ENCODE results near the gene ACADS. TPM values are rescaled to one million over a fixed set of nuclear protein-coding genes. Genes with fewer than 3 reads are reported as not detected.

The ACADS gene
- total RNA-seq, 1 experiment from 2014 or later = 15.9 TPM

DNA sequence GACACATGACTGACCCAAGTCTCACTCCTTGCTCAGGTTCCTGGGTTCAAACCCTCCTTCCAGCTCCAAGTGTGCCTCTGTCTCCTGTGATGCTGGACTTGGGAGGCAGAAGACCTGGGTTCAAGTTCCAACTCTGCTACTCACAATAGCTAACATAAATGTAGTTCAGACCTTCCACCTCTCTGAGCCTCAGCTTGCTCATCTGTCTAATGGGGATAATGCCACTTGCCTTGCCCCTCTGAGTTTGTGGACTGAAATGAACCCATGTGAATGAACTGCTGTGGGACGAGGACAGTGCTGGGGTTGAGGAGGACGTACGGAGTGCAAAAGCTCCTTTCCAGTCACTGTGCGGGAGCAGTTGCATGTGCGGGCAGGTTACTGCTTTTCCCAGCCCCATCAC, 40.9 kb downstream of the ACADS start:
- H3K27me3 ChIP-seq (ENCODE audit: control insufficient read depth, insufficient read depth, low read length) = no peaks in the 10 kb centered on the region
- intact Hi-C loops (cut with micrococcal nuclease; ENCODE audit: unreplicated experiment) = no loop called here
- BruUV-seq (replicated peaks) = no TSS peak
- no peak for ATAC-seq
- H3K4me3 ChIP-seq (ENCODE audit: low read depth in 2 of 2, low read length in 2 of 2) = no peak overlapping the region
- H3K4me1 ChIP-seq (ENCODE audit: control insufficient read depth, insufficient read depth, low read length) = no peaks in the 10 kb centered on the region
- CTCF ChIA-PET = no interaction called here
- H3K9me3 ChIP-seq (ENCODE audit: control insufficient read depth, insufficient read depth, low read depth, low read length) = no peaks in the 10 kb centered on the region
- DNase-seq (ENCODE audit: low read depth, low spot score) = no peak
- H3K27ac ChIP-seq (ENCODE audit: low read length) = no peak overlapping the region
- TF ChIP-seq REST (IDR thresholded peaks at IDR 0.05; ENCODE audit: insufficient read depth in 1 of 2, low read depth in 2 of 2, low read length in 1 of 2) = no peak
- TF ChIP-seq SIN3A (IDR thresholded peaks at IDR 0.05; ENCODE audit: borderline replicate concordance, insufficient read depth, low read depth, low read length) = no peak
- TF ChIP-seq CTCF (IDR thresholded peaks at IDR 0.05) = no peak
- TF ChIP-seq TCF7L2 (IDR thresholded peaks at IDR 0.05; ENCODE audit: low read depth, low read length) = no peak
- TF ChIP-seq POLR2AphosphoS5 (IDR thresholded peaks at IDR 0.05; ENCODE audit: low read depth, low read length) = no peak
- peaks cover 3% of the 10 kb centered on the region; the same call in 1 of the 2 replicates for H3K36me3 ChIP-seq (ENCODE audit: control insufficient read depth, insufficient read depth, low read length)
- POLR2A ChIA-PET = no interaction called here
- in situ Hi-C loops (cut with HindIII; ENCODE audit: low pct_unique_long_range_greater_than_20kb, low sequenced_read_pairs) = no loop called here

DNA sequence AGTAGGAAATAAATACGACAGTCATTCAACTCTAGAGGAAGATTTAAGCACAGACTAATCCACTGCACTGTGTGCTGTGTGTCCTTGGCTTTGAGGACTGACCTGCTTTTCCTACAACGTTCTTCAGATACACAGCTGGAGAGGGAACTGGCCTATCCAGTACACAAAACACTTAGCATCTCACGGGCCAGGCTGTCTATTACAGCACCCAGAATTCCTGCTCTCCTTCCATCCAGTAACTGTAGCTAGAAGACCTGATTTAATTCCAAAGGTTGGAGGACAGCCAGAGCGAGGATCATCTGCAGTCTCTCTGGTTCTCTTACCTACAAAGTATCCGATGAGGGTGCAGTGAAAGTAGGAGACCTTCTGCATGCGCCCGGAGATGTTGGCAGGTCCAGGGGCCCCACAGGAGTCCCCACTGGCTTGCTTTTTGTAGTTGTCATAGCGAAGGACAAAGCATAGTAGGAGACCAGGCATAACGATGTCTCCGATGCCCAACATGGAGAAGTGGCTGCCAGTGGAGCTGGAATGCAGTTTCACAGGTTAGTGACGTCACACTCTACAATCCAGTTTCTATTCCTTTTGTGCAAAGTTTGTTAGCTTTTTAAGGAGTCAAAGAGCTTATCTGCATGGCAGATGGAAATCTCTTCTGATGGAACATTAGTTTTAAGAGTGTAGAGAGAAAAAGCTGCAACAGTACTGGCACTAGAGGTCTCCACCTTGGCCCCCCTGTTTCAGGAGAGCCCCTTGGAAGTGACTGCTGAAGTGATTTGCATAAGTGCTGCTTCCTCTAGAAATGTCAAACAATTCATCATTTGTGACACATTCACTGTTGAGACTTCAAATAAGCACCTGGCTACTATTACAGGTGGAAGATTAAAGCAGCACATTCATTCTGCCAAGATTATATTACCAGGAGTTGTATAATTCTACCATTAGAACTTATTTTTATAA, 41.7 kb downstream of the ACADS start:
- no peaks in the 10 kb centered on the region for H3K9me3 ChIP-seq (ENCODE audit: control insufficient read depth, insufficient read depth, low read depth, low read length)
- no peak overlapping the region for H3K4me3 ChIP-seq (ENCODE audit: low read depth in 2 of 2, low read length in 2 of 2)
- H3K27ac ChIP-seq (ENCODE audit: low read length) = no peak overlapping the region
- in situ Hi-C loops (cut with HindIII; ENCODE audit: low pct_unique_long_range_greater_than_20kb, low sequenced_read_pairs) = no loop called here
- no peak for DNase-seq (ENCODE audit: low read depth, low spot score)
- no TSS peak for BruUV-seq (replicated peaks)
- TF ChIP-seq REST (IDR thresholded peaks at IDR 0.05; ENCODE audit: insufficient read depth in 1 of 2, low read depth in 2 of 2, low read length in 1 of 2) (no peak), CTCF (IDR thresholded peaks at IDR 0.05) (no peak), POLR2AphosphoS5 (IDR thresholded peaks at IDR 0.05; ENCODE audit: low read depth, low read length) (no peak), SIN3A (IDR thresholded peaks at IDR 0.05; ENCODE audit: borderline replicate concordance, insufficient read depth, low read depth, low read length) (no peak), TCF7L2 (IDR thresholded peaks at IDR 0.05; ENCODE audit: low read depth, low read length) (no peak)
- ATAC-seq = no peak
- no peaks in the 10 kb centered on the region for H3K4me1 ChIP-seq (ENCODE audit: control insufficient read depth, insufficient read depth, low read length)
- peaks cover 3% of the 10 kb centered on the region; the same call in 1 of the 2 replicates for H3K36me3 ChIP-seq (ENCODE audit: control insufficient read depth, insufficient read depth, low read length)
- H3K27me3 ChIP-seq (ENCODE audit: control insufficient read depth, insufficient read depth, low read length) = no peaks in the 10 kb centered on the region
- intact Hi-C loops (cut with micrococcal nuclease; ENCODE audit: unreplicated experiment) = no loop called here
- ChIA-PET POLR2A (no interaction called here), CTCF (interaction anchor here (0.6 kb wide), 1 partner anchor 109 kb away, joined by 5 read pairs; no protein-coding TSS in a partner anchor)
